ENCODE measurements around the gene CHRNA4.
A peak's percentile ranks its signal among the peaks of the same experiment; 100 is the strongest.
"Not testable (repeated sequence)": the region's sequence is repeated elsewhere in the genome, so short reads cannot be mapped to it uniquely, and the experiment has no call there.

The CHRNA4 gene

DNA sequence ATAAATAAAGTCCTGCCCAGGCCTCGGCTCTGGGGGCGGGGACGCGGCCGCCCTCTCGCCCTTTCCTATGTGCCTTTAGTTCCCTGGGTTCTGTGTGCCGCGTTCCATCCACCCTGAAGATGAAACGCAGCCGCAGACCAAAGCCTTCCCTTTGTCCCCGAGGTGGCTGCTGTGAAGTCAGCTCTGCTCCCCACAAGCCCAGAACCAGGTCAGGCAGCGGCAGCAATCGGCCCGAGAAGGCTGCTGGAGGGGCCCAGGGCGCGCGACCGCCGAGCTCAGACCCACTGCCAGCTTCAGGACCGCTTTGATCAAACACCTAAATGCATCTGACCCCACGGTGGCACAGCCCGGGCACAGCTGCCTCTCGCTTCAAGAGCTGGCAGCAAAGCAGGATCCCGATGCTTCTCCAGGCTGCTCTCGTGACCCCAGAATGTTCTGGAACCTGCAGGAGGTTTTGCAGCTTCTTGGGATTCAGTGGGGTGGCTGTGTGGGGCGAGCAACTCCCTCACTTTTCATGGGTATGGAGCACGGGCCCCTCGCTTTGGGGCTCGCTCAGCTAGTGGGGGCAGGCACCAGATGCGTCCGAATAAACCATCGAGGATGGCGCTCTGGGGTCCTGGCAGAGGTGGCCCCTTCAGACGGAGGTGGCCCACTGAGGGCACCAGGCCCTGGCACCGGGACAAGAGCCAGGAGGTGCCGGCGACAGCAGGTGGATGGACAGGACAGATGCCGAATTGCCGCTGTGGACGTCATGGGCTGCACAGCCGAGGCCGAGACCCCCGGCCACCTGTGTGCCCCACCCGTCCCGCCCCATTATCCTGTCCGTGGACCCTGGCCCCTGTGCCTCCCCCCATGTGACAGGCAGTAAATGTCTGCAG, 13.0 kb downstream of the CHRNA4 start:
- no peak for DNase-seq

GRCh38 chr20:63347081-63347741, 13.9 kb downstream of the CHRNA4 start:
- DNase-seq = no peak

GRCh38 chr20:63346131-63347080, 14.7 kb downstream of the CHRNA4 start:
- no peak for DNase-seq

DNA sequence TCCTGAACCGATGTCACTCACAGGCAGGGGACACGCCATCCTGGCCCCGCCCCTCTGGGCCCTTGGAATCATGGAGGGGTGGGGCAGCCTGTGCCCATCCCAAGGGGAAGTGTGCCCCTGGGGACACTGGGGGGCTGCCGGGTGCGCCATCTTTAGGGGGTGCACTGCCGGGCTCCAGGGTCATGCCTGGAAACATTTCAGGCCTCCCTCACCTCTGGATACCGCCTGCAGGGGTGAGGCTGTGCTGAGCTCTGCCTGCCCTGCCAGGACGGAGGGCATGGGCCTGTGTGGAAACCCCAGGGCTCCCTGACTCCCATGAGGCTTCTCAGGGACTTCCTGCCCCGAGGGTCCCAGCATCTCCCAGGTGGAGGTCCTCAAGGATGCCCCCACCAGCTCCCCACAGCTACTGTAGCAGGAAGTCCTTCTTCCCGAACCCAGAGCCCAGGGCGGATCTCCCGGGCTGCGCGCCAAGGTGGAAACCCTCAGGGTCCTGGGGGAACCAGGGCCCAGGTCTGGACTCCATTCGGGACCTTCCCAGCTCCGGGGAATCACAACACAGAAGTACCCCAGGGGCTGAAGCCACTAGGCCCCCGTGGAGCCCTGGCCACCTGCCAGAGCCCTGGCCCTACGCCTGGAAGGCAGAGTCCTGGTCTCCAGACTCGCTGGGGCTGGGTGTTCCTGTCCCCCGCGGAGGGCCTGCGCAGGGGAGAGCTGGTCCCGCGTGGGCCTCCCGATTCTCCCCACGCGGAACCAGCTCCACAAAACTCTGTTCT, 15.6 kb downstream of the CHRNA4 start:
- DNase-seq = peak; percentile 28

DNA sequence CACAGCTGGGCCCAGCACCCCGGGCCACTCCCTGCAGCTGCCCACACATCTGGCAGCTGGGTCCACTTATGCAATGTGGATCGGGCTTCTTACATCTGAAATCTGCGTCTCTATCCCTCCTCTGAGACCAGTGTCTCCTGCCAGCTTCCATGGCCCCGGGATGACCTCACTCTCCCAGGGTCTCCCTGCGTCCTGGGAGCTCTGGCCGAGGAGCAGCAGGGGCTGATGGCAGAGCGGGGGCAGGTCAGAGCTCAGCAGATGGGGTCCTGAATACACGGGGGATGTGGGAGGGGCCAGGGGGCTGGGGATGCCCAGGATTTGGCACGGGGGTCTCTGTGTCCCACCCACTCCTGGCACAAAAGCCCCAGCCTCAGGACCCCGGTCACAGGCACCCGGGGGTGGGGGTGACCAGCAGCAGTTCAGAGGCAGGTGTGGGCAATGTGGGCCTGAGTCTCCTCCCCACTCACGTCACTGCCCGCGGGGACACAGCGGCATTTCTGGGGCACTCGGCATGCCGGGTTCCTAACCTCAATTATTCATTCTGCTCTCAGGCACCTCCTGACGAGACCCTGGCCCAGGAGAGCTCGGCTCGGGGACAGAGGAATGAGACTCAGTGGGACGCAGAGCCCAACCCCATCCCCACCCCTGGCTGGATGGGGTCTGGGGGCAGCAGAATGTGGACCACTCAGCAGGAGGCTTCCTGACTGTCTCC, 16.4 kb downstream of the CHRNA4 start:
- DNase-seq = no peak

DNA sequence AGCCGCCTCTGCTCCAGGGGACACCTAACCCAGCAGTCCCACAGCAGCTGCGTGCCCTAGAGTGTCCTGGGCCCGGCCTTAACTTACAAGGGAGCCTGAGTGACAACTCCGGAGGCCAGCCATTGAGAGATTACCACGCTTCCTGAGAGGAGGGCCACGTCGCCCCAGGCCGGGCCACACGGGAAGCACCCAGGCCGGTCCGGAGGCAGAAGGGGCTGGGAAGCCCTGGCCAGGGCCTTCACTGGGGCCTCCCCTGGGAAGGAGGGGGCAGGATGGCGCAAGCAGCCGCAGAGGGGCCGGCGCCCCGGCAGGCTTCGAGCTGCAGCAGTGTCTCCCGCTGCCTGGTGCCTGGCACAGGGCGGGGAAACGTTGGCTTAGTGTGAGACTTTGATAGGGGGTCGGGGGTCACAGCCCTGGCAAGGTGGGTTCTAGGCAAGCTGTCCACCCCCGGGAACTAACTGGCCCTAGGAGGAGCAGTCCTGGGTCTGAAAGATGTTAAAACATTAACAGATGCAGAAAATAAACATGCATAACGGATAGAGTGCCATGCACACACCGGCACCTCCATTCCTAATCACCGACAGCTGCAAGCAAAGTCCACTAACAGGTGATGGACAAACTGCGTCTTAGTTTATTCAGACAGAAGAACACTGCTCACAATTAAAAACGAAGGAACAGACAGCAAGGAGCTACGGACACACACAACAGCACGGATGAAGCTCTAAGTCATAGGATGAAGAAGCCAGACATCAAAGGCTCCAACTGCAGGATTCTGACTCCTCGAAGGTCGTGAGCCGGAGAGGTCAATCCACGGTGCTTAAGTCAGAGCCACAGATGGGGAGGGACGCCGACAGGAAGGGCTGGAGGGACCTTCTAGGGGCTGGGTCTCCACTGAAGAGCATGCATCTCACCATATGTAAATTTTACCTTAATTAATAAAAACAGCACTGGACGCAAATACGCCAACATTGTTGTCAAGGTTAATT, 17.4 kb downstream of the CHRNA4 start:
- no peak for DNase-seq

DNA sequence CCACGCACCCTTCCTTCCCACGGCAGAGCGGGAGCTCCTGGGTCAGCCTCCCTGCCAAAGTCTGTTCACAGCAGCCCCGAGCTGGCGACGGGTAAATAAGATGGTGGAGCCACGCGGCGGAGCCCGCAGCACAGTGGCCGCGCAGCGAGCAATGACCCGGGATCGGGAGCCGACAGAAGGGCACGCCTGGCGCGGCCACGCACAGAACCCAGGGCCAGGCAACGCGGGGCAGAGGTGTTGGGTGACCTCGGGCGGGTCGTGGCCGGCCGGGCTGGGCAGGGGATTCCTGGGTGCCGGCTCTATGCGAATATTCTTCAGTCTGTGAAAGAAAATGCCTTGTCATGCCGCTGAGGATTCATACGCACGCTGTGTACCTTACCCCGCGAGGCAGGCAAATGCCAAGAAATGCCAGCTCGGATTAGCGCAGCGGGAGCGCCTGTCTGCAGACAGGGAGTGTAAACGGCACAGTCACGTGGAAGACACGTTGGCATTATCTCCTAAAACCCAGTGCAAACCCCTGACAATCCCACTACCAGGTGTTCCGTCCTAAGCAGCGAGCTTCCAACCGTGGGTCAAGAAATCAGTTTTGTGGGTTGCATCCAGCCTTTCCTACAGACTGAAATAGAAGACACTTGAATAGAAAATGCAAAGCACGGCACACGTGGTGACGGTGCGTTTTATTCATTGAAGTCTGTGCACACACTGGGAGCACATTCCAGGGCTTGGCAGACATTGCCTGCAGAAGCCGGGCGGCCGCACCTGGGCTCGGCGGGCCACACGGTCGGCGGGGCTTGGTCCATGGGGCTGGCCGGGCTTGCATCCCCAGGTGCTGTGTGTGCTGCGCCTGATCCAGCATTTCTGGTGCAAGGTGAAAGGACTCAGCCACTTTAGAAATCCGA, 18.3 kb downstream of the CHRNA4 start:
- peak; percentile 11 for DNase-seq

DNA sequence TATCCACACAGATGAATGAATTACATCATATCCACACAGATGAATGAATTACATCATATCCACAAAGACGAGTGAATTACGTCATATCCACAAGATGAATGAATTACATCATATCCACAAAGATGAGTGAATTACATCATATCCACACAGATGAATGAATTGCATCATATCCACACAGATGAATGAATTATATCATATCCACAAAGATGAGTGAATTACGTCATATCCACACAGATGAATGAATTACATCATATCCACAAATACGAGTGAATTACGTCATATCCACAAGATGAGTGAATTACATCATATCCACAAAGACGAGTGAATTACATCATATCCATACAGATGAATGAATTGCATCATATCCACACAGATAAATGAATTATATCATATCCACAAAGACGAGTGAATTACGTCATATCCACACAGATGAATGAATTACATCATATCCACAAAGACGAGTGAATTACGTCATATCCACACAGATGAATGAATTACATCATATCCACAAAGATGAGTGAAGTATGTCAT, 20.9 kb downstream of the CHRNA4 start:
- not testable (repeated sequence) for DNase-seq

- DNase-seq = not testable (repeated sequence)
These were observed 21.7 kb downstream of the CHRNA4 start for GRCh38 chr20:63339154-63340094.

- DNase-seq = no peak
These were observed 23.2 kb downstream of the CHRNA4 start for GRCh38 chr20:63337786-63338420.

DNA sequence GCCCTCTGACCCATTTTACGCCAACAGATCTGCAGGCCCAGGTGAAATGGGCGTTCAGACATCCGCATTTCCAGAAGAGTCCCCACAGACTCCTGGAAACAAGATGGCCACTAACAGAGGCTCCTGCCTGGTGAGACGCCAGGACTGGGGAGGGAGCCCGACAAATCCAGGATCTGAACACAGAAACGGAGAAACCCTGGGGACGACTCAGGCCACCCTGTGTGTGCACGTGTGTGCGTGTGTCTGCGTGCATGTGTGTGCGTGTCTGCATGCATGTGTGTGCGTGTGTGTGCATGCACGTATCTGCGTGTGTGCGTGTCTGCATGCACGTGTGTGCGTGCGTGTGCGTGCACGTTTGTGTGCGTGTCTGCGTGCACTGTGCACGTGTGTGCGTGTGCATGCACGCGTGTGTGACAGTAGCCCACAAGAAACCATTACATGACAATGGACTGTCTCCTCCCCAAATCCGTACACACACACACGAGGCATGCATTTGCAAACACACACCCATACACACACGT, 24.9 kb downstream of the CHRNA4 start:
- no peak for DNase-seq

- DNase-seq = no peak
These were observed 25.4 kb downstream of the CHRNA4 start for GRCh38 chr20:63335711-63336110.

DNA sequence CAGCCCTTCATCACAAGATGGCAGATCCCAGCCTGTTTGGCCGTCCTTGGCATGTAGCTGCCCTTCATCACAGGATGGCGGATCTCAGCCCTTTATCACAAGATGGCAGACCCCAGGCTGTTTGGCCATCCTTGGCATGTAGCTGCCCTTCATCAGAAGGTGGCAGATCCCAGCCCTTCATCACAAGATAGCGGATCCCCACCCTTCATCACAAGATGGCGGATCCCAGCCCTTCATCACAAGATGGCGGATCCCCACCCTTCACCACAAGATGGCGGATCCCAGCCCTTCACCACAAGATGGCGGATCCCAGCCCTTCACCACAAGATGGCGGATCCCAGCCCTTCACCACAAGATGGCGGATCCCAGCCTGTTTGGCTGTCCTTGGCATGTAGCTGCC, 26.1 kb downstream of the CHRNA4 start:
- not testable (repeated sequence) for DNase-seq

DNA sequence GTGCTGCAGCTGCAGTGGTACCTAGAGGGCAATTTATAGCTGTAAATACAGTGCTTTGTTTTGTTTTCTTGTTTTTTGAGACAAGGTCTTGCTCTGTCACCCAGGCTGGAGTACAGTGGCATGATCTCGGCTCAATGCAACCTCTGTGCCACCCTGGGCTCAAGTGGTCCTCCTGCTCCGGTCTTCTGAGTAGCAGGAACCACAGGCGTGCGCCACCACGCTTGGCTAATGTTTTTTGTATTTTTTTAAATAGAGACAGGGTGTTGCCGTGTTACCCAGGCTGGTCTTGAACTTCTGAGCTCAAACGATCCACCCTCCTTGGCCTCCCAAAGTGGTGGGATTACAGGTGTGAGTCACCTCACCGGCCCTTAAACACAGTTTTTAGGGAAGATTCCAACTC, 26.8 kb downstream of the CHRNA4 start:
- no peak for DNase-seq

- DNase-seq = no peak
These were observed 27.8 kb downstream of the CHRNA4 start for GRCh38 chr20:63333241-63333836.

DNA sequence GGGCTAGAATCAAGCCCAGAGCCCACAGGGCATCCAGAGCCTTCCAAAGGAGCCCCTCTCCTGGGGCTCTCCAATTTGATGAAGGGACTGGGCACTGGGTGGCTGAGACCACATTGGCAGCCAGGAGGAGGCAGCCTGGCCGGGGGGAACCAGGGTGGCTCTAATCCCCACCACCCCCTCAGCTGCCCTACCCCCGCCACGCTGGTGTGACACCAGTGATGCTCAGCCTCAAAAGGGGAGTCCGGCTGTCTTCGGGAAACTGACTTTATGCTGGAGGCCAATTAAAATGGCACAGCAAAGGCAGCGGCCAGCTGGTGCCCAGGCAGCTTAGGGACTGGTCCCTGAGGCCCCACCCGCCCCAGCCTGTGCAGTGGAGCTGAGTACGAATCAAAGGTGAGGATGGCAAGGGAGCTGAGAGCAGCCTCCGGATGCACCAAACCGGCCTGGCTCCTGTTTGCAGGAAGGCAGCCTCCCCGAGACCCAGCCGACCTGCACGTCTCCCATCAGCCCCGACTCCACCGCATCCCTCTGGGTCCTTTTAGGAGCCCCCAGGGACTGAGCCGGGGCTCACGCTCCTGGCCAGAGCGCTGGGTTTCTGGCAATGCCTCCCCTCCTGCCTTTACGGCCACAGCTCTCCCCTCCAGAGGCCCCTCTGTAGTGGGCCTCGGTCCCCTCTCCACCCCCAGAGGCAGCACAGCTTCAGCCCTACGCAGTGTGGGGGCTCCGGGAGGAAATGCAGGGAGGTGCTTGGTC, 28.5 kb downstream of the CHRNA4 start:
- DNase-seq = no peak

Data from NCI-H1092 treated with DMSO at 0.1 percent for 48 hours (cell line).